ENCODE measurements around the gene MREG. TPM values are rescaled to one million over a fixed set of nuclear protein-coding genes. Genes with fewer than 3 reads are reported as not detected.
A peak's percentile ranks its signal among the peaks of the same experiment; 100 is the strongest.
"Not testable (repeated sequence)": the region's sequence is repeated elsewhere in the genome, so short reads cannot be mapped to it uniquely, and the experiment has no call there.

The MREG gene
- total and polyA plus RNA-seq, 3 donors from 2014 or later: 3.0 to 5.2 (median 4.3) TPM

- Histone ChIP-seq H3K9me3 (no peaks in the 10 kb centered on the region), H3K4me3 (peak overlapping the region; percentile 70 to 75), H3K27ac (no peak overlapping the region), H3K4me1 (peaks cover 6% of the 10 kb centered on the region), H3K36me3 (ENCODE audit: low read depth, missing control alignments) (no peaks in the 10 kb centered on the region), H3K27me3 (no peaks in the 10 kb centered on the region)
- 53 to 64% methylated on average over 8 of the region's 8 CpGs for WGBS, 2 donors
- no peak for TF ChIP-seq POLR2A (IDR thresholded peaks at IDR 0.05)
- TF ChIP-seq CTCF (IDR thresholded peaks at IDR 0.05): no peak
- no peak for DNase-seq
- intact Hi-C loops (cut with DNase I; ENCODE audit: low total_unique reads): loop anchor here (10.0 kb wide), 1 partner anchor 59 kb away; no protein-coding TSS in a partner anchor
Measured at GRCh38 chr2:216014006-216014405, 655 bp upstream of the MREG start.

- Histone ChIP-seq H3K9me3 (no peaks in the 10 kb centered on the region), H3K4me1 (peaks cover 6% of the 10 kb centered on the region), H3K4me3 (peak overlapping the region; percentile 70 to 75), H3K27ac (peak overlapping the region; percentile 69 to 73), H3K36me3 (ENCODE audit: low read depth, missing control alignments) (no peaks in the 10 kb centered on the region), H3K27me3 (no peaks in the 10 kb centered on the region)
- DNase-seq: no peak
- TF ChIP-seq CTCF (IDR thresholded peaks at IDR 0.05): no peak
- TF ChIP-seq POLR2A (IDR thresholded peaks at IDR 0.05): no peak
- WGBS, 2 donors: 6 to 10% methylated on average over 6 of the region's 6 CpGs
- intact Hi-C loops (cut with DNase I; ENCODE audit: low total_unique reads): loop anchor here (10.0 kb wide), 1 partner anchor 58 kb away; no protein-coding TSS in a partner anchor
Measured at GRCh38 chr2:216012830-216013079, 596 bp downstream of the MREG start.

DNA sequence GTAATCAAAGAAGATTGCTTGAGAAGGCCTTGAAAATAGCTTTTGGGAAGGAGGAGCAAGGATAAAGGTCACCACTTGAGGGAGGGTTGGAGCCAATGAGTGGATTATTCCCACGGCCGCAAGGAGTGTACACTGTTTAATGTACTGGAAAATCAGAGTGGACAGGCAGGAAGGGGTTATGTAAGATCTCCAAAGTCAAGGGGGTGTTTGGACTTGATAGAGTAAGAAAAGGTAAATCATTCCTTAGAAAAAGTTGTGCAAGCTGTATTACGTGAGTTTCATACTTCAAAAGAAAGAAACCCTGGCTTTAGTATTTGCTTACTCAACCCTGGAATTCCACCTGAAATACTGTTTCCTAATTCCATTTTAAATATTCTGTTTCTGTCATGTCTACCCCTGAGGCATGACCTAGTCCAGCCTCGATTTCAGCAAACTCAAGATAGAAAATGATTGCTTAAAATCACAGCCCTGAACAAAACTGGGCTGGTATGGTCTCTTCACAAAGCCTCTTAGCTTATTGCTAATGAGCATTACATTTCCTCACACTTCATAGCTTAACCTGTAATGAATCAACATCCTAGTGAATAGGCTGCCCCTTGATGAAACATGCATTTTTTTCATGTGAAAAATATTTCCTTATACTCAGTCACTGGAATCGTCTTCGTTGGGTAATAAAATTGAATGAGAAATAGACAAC, 1.1 kb downstream of the MREG start:
- peak overlapping the region; percentile 70 to 75 for H3K4me3 ChIP-seq
- peaks cover 6% of the 10 kb centered on the region for H3K4me1 ChIP-seq
- no peaks in the 10 kb centered on the region for H3K36me3 ChIP-seq (ENCODE audit: low read depth, missing control alignments)
- TF ChIP-seq CTCF (IDR thresholded peaks at IDR 0.05): peak in 2 of 3 experiments; percentile 11 to 20
- TF ChIP-seq POLR2A (IDR thresholded peaks at IDR 0.05): no peak
- WGBS, 2 donors: 21 to 22% methylated on average over 6 of the region's 6 CpGs
- intact Hi-C loops (cut with DNase I; ENCODE audit: low total_unique reads): loop anchor here (10.0 kb wide), 1 partner anchor 57 kb away; no protein-coding TSS in a partner anchor
- no peak for DNase-seq
- H3K9me3 ChIP-seq: no peaks in the 10 kb centered on the region
- H3K27me3 ChIP-seq: no peaks in the 10 kb centered on the region
- H3K27ac ChIP-seq: peak overlapping the region in 1 of 2 donors; percentile 69

- H3K27ac ChIP-seq; DNase-seq; H3K36me3 ChIP-seq (ENCODE audit: low read depth, missing control alignments); H3K27me3 ChIP-seq; H3K9me3 ChIP-seq; H3K4me3 ChIP-seq; intact Hi-C loops (cut with DNase I; ENCODE audit: low total_unique reads): not testable (repeated sequence)
- peaks cover 12% of the 10 kb centered on the region for H3K4me1 ChIP-seq
- WGBS, 2 donors: 94 to 98% methylated on average over 2 of the region's 2 CpGs
Measured at GRCh38 chr2:216009215-216009614, 4.1 kb downstream of the MREG start.

- Histone ChIP-seq H3K36me3 (ENCODE audit: low read depth, missing control alignments) (no peaks in the 10 kb centered on the region), H3K4me3 (no peak overlapping the region), H3K27me3 (no peaks in the 10 kb centered on the region), H3K9me3 (no peaks in the 10 kb centered on the region), H3K27ac (no peak overlapping the region), H3K4me1 (peaks cover 7% of the 10 kb centered on the region)
- no peak for DNase-seq
- no peak for TF ChIP-seq POLR2A (IDR thresholded peaks at IDR 0.05)
- TF ChIP-seq CTCF (IDR thresholded peaks at IDR 0.05): no peak
- 84 to 87% methylated on average over 3 of the region's 3 CpGs for WGBS, 2 donors
- intact Hi-C loops (cut with DNase I; ENCODE audit: low total_unique reads): no loop called here
Measured at GRCh38 chr2:216008387-216008786, 5.0 kb downstream of the MREG start.

All from testis (tissue), 3 donors.